ENCODE results near the gene ATP11A.

Gene ATP11A

GRCh38 chr13:112842343-112842856, 152.6 kb downstream of the ATP11A start:
- DNase-seq (ENCODE audit: low read depth) = no peak

GRCh38 chr13:112842931-112843391, 153.1 kb downstream of the ATP11A start:
- no peak for DNase-seq (ENCODE audit: low read depth)

More at GRCh38 chr13:112842343-112842856, 152.6 kb downstream of the ATP11A start:
- TF ChIP-seq, protein P1, sequence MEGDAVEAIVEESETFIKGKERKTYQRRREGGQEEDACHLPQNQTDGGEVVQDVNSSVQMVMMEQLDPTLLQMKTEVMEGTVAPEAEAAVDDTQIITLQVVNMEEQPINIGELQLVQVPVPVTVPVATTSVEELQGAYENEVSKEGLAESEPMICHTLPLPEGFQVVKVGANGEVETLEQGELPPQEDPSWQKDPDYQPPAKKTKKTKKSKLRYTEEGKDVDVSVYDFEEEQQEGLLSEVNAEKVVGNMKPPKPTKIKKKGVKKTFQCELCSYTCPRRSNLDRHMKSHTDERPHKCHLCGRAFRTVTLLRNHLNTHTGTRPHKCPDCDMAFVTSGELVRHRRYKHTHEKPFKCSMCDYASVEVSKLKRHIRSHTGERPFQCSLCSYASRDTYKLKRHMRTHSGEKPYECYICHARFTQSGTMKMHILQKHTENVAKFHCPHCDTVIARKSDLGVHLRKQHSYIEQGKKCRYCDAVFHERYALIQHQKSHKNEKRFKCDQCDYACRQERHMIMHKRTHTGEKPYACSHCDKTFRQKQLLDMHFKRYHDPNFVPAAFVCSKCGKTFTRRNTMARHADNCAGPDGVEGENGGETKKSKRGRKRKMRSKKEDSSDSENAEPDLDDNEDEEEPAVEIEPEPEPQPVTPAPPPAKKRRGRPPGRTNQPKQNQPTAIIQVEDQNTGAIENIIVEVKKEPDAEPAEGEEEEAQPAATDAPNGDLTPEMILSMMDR (conservative IDR thresholded peaks at IDR 0.05; ENCODE audit: low read length) = no peak
- H3K4me3 ChIP-seq (ENCODE audit: low read length) = no peak overlapping the region

DNA sequence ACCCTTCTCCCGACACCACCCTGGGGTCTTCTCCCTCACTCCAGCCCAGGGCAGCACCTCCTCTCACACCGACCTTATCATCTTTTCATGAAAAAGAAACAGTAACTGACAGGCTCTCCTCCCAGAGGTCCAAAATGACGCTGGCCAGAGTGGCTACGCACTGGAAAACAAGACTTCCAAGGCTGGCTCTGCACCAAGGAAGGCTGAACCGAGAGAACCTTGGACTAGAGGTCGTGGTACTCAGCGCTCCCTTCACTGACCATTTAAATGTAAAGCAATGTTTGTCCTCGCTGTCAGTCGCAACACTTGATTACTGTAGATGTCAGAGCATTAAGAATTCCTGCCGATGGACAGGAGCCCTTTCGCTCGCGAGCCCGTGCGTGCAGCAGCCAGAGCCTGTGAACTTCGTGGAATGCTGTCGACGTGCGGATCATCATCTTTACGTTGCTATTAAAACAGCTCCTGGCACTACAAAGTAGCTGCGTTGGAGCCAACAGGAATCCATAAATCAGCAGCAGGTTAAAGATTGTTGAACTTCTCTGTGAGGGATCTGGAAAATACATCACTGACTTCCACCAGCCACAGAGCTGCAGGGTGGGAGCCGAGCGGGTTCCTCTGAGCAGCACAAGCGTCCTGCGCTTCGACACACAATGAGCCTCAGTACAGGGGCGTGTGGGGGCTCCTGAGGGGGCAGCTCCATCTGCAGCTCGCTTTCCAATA, 153.7 kb downstream of the ATP11A start:
- no peak for DNase-seq (ENCODE audit: low read depth)
- H3K4me3 ChIP-seq (ENCODE audit: low read length) = no peak overlapping the region
- TF ChIP-seq, protein P1 (conservative IDR thresholded peaks at IDR 0.05; ENCODE audit: low read length) = no peak

More at GRCh38 chr13:112842931-112843391, 153.1 kb downstream of the ATP11A start:
- TF ChIP-seq, protein P1 (conservative IDR thresholded peaks at IDR 0.05; ENCODE audit: low read length) = no peak
- no peak overlapping the region for H3K4me3 ChIP-seq (ENCODE audit: low read length)

DNA sequence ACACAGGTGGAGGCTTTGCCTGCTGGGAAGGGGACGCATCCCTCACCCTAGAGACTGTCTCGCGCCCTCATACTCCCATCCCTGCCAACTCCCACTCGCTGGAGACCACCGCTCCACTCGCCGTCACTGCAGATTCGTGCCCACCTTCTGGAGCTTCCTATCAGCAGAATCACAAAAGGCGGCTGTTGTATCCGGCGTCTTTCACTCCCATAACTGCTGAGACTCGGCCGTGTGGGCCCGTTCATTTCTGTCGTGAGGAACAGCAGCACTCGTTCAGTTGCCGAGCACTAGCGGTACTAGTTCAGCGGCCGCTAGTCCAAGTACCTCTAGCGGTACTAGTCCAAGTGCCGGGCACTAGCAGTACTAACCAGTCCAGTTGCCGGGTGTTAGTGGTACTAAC, 154.6 kb downstream of the ATP11A start:
- H3K4me3 ChIP-seq (ENCODE audit: low read length) = no peak overlapping the region
- TF ChIP-seq, protein P1 (conservative IDR thresholded peaks at IDR 0.05; ENCODE audit: low read length) = no peak
- DNase-seq (ENCODE audit: low read depth) = no peak

GRCh38 chr13:112844879-112845278, 155.0 kb downstream of the ATP11A start:
- TF ChIP-seq, protein P1 (conservative IDR thresholded peaks at IDR 0.05; ENCODE audit: low read length) = no peak
- DNase-seq (ENCODE audit: low read depth) = no peak

GRCh38 chr13:112845511-112846144, 155.8 kb downstream of the ATP11A start:
- no peak overlapping the region for H3K4me3 ChIP-seq (ENCODE audit: low read length)
- no peak for DNase-seq (ENCODE audit: low read depth)
- TF ChIP-seq, protein P1 (conservative IDR thresholded peaks at IDR 0.05; ENCODE audit: low read length) = no peak

More at GRCh38 chr13:112844879-112845278, 155.0 kb downstream of the ATP11A start:
- no peak overlapping the region for H3K4me3 ChIP-seq (ENCODE audit: low read length)
